RWPE2 (cell line): Measurements from ENCODE around the gene DDX1.

Source experiments
- ATAC-seq: fragments of 200-7000 bp; cut with Tn5 transposase; 3 replicates; pipeline ENCODE4 v1.9.1; 2021; ENCODE audit warnings: low read depth
- DNase-seq: peaks from one replicate; pipeline ENCODE4 v3.0.0-alpha.2; 2020; ENCODE audit warnings: low spot score
- H3K27ac ChIP-seq: fragments of 450-650 bp; 2 replicates; pipeline ENCODE4 v1.5.1; 2017; ENCODE audit warnings: mild to moderate bottlenecking; ENCODE audit not compliant: poor library complexity, severe bottlenecking
- H3K27me3 ChIP-seq: fragments of 250-450 bp; sonication (Bioruptor Pico); 2 replicates; pipeline ENCODE4 v1.5.1; 2021; ENCODE audit warnings: mild to moderate bottlenecking, moderate library complexity; ENCODE audit not compliant: insufficient read depth, poor library complexity, severe bottlenecking
- H3K36me3 ChIP-seq: fragments of 250-450 bp; sonication (Bioruptor Pico); 2 replicates; pipeline ENCODE4 v1.5.1; 2020; ENCODE audit warnings: low read depth, mild to moderate bottlenecking, moderate library complexity
- H3K4me1 ChIP-seq: fragments of 250-450 bp; sonication (Bioruptor Pico); 2 replicates; pipeline ENCODE4 v1.5.1; 2021; ENCODE audit warnings: mild to moderate bottlenecking, moderate library complexity; ENCODE audit not compliant: insufficient read depth, poor library complexity, severe bottlenecking
- H3K4me3 ChIP-seq: fragments of 250-450 bp; sonication (Bioruptor Pico); 2 replicates; pipeline ENCODE4 v1.5.1; 2021; ENCODE audit warnings: mild to moderate bottlenecking, moderate library complexity; ENCODE audit not compliant: severe bottlenecking
- H3K9me3 ChIP-seq: fragments of 250-450 bp; sonication (Bioruptor Pico); 2 replicates; pipeline ENCODE4 v1.5.1; 2021; ENCODE audit warnings: mild to moderate bottlenecking, moderate library complexity; ENCODE audit not compliant: severe bottlenecking
- CTCF ChIP-seq: fragments of 450-650 bp; IDR thresholded peaks from one replicate; pipeline ENCODE4 v1.5.1; 2017; ENCODE audit warnings: mild to moderate bottlenecking, moderate library complexity; ENCODE audit not compliant: poor library complexity, severe bottlenecking

The DDX1 gene

GRCh38 chr2:15640784-15641183, 49.1 kb downstream of the DDX1 start:
- Histone ChIP-seq H3K27ac (no peak overlapping the region), H3K4me1 (peaks cover 10% of the 10 kb centered on the region), H3K36me3 (peaks cover 5% of the 10 kb centered on the region), H3K9me3 (no peaks in the 10 kb centered on the region), H3K4me3 (no peak overlapping the region), H3K27me3 (no peaks in the 10 kb centered on the region)
- DNase-seq (no peak), ATAC-seq (no peak)
- no peak for TF ChIP-seq CTCF

GRCh38 chr2:15641530-15641982, 49.9 kb downstream of the DDX1 start:
- H3K4me3 ChIP-seq: no peak overlapping the region
- H3K27me3 ChIP-seq: no peaks in the 10 kb centered on the region
- no peak for TF ChIP-seq CTCF
- H3K9me3 ChIP-seq: no peaks in the 10 kb centered on the region
- no peaks in the 10 kb centered on the region for H3K36me3 ChIP-seq
- ATAC-seq: no peak
- H3K4me1 ChIP-seq: peaks cover 10% of the 10 kb centered on the region
- no peak for DNase-seq
- H3K27ac ChIP-seq: no peak overlapping the region

- Histone ChIP-seq H3K27ac (no peak overlapping the region), H3K4me3 (no peak overlapping the region), H3K4me1 (peaks cover 10% of the 10 kb centered on the region), H3K27me3 (no peaks in the 10 kb centered on the region), H3K9me3 (no peaks in the 10 kb centered on the region), H3K36me3 (no peaks in the 10 kb centered on the region)
- ATAC-seq: no peak
- DNase-seq: no peak
- no peak for TF ChIP-seq CTCF
Measured at GRCh38 chr2:15642011-15642814, 50.5 kb downstream of the DDX1 start.

- no peak for TF ChIP-seq CTCF
- H3K9me3 ChIP-seq: no peaks in the 10 kb centered on the region
- H3K27me3 ChIP-seq: no peaks in the 10 kb centered on the region
- peaks cover 10% of the 10 kb centered on the region for H3K4me1 ChIP-seq
- no peak for DNase-seq
- no peak overlapping the region for H3K27ac ChIP-seq
- ATAC-seq: no peak
- no peak overlapping the region for H3K4me3 ChIP-seq
- no peaks in the 10 kb centered on the region for H3K36me3 ChIP-seq
Measured at GRCh38 chr2:15642815-15643500, 51.3 kb downstream of the DDX1 start.
